Measurements from ENCODE around the gene ERVW-1.

Gene ERVW-1

DNA sequence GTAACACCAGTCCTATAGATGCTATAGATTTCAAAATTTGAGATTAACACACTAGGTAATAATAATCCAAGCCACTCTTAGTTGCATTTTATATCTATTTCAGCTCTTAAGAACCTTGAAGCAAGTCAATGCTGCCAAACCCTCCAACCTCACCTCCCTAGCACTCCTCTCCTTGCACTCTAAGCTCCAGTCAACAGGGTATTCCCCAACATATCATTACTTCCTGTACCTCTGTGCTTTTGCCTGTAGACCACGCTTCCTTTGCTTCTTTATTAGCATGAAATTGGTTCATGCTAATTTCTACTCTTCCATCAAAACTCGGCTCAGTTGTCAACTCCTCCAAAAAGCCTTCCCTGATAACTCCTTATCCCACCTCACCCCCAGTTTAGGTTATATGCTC lies 26.0 kb upstream of the ERVW-1 start:
- Histone ChIP-seq H3K9ac (no peak overlapping the region), H3K27me3 (ENCODE audit: insufficient read depth, low read depth) (no peaks in the 10 kb centered on the region), H3K4me2 (no peak overlapping the region), H3K4me1 (ENCODE audit: low read depth, poor library complexity, severe bottlenecking) (no peaks in the 10 kb centered on the region), H3K36me3 (ENCODE audit: insufficient read depth) (no peaks in the 10 kb centered on the region), H3K4me3 (IDR thresholded peaks at IDR 0.05; ENCODE audit: insufficient read depth, low read depth, low read length) (no peak overlapping the region), H4K20me1 (ENCODE audit: insufficient read depth) (no peaks in the 10 kb centered on the region), H2AFZ (ENCODE audit: low read depth) (no peak overlapping the region), H3K79me2 (ENCODE audit: insufficient read depth, low read depth) (no peaks in the 10 kb centered on the region), H3K27ac (no peak overlapping the region)
- TF ChIP-seq, protein P1, sequence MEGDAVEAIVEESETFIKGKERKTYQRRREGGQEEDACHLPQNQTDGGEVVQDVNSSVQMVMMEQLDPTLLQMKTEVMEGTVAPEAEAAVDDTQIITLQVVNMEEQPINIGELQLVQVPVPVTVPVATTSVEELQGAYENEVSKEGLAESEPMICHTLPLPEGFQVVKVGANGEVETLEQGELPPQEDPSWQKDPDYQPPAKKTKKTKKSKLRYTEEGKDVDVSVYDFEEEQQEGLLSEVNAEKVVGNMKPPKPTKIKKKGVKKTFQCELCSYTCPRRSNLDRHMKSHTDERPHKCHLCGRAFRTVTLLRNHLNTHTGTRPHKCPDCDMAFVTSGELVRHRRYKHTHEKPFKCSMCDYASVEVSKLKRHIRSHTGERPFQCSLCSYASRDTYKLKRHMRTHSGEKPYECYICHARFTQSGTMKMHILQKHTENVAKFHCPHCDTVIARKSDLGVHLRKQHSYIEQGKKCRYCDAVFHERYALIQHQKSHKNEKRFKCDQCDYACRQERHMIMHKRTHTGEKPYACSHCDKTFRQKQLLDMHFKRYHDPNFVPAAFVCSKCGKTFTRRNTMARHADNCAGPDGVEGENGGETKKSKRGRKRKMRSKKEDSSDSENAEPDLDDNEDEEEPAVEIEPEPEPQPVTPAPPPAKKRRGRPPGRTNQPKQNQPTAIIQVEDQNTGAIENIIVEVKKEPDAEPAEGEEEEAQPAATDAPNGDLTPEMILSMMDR (conservative IDR thresholded peaks at IDR 0.05; ENCODE audit: low read depth, low read length): no peak

DNA sequence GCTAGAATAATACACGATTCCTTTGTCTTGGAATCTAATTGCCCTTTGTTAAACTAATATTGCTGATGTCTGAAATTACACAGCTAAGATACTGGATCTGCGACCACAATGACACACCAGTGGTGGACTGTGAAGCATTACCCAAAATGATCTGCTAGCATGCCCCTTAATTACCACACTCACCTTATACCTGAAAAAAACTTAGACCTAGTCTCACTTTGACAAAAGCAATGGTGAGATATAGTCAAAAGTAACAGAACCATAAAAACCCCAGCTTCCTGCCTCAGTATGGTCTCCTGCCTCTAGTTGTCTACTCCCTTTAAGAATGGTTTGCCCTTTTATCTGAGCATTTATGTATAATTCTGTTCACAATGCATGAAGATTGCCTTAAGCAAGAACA lies 20.8 kb upstream of the ERVW-1 start:
- no peaks in the 10 kb centered on the region for H3K36me3 ChIP-seq (ENCODE audit: insufficient read depth)
- no peaks in the 10 kb centered on the region for H3K4me1 ChIP-seq (ENCODE audit: low read depth, poor library complexity, severe bottlenecking)
- no peak overlapping the region for H3K27ac ChIP-seq
- no peak overlapping the region for H3K9ac ChIP-seq
- no peaks in the 10 kb centered on the region for H3K27me3 ChIP-seq (ENCODE audit: insufficient read depth, low read depth)
- no peaks in the 10 kb centered on the region for H4K20me1 ChIP-seq (ENCODE audit: insufficient read depth)
- no peak overlapping the region for H3K4me3 ChIP-seq (IDR thresholded peaks at IDR 0.05; ENCODE audit: insufficient read depth, low read depth, low read length)
- TF ChIP-seq, protein P1 (conservative IDR thresholded peaks at IDR 0.05; ENCODE audit: low read depth, low read length): no peak
- H3K4me2 ChIP-seq: no peak overlapping the region
- H2AFZ ChIP-seq (ENCODE audit: low read depth): no peak overlapping the region
- H3K79me2 ChIP-seq (ENCODE audit: insufficient read depth, low read depth): no peaks in the 10 kb centered on the region

DNA sequence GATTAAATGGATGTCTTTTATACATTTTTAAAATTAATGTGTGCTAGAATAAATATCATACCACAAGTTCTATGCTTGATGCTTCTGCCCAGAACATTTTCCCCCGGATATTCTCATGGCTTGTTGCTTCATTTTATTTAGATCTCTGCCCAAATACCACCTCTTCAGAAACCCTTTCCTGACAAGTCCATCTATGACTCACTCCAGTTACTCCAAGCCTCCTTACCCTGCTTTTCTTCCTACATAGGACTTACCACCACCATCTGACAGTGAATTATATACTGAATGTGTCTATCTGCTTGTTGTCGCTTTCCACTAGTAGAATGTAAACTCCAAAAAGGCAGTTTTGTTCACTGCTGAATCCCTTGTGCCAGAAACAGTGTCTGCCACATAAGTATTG lies 19.1 kb upstream of the ERVW-1 start:
- no peaks in the 10 kb centered on the region for H3K27me3 ChIP-seq (ENCODE audit: insufficient read depth, low read depth)

DNA sequence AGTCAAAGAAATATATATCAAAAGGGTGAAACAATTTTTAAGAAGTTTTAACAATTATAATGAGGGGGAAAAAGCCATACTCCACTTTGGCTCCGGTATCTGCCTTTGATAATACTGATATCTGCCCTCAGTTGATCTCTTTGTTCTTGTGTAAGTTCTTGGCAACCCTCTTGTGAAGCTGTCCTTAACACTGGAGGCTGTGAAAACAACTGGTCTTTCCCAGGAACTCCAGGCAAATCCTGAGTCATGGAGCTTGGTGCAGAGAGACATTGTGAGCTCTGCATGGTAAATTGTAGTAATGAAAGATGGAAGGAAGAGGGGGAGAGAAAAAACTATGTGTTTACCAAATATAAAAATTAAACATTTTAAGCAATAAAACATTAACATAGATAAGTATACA lies 11.9 kb upstream of the ERVW-1 start:
- Histone ChIP-seq H3K27me3 (ENCODE audit: insufficient read depth, low read depth) (no peaks in the 10 kb centered on the region), H3K36me3 (ENCODE audit: insufficient read depth) (no peaks in the 10 kb centered on the region), H3K4me1 (ENCODE audit: low read depth, poor library complexity, severe bottlenecking) (no peaks in the 10 kb centered on the region), H3K79me2 (ENCODE audit: insufficient read depth, low read depth) (no peaks in the 10 kb centered on the region), H3K27ac (no peak overlapping the region), H3K4me2 (no peak overlapping the region), H3K9ac (no peak overlapping the region), H3K4me3 (IDR thresholded peaks at IDR 0.05; ENCODE audit: insufficient read depth, low read depth, low read length) (no peak overlapping the region), H4K20me1 (ENCODE audit: insufficient read depth) (no peaks in the 10 kb centered on the region), H2AFZ (ENCODE audit: low read depth) (no peak overlapping the region)
- TF ChIP-seq, protein P1 (conservative IDR thresholded peaks at IDR 0.05; ENCODE audit: low read depth, low read length): no peak

More for the DNA sequence above, 19.1 kb upstream of the ERVW-1 start:
- Histone ChIP-seq H3K4me3 (IDR thresholded peaks at IDR 0.05; ENCODE audit: insufficient read depth, low read depth, low read length) (no peak overlapping the region), H4K20me1 (ENCODE audit: insufficient read depth) (no peaks in the 10 kb centered on the region), H3K36me3 (ENCODE audit: insufficient read depth) (no peaks in the 10 kb centered on the region), H3K79me2 (ENCODE audit: insufficient read depth, low read depth) (no peaks in the 10 kb centered on the region), H3K9ac (no peak overlapping the region), H3K4me2 (no peak overlapping the region), H3K27ac (no peak overlapping the region), H2AFZ (ENCODE audit: low read depth) (no peak overlapping the region), H3K4me1 (ENCODE audit: low read depth, poor library complexity, severe bottlenecking) (no peaks in the 10 kb centered on the region)
- TF ChIP-seq, protein P1 (conservative IDR thresholded peaks at IDR 0.05; ENCODE audit: low read depth, low read length): no peak

Measured in KMS-11 (cell line).